Keratinocyte (primary cell): ENCODE data around the gene STAG1. TPM values are rescaled to one million over a fixed set of nuclear protein-coding genes. Genes with fewer than 3 reads are reported as not detected.
"Not testable (repeated sequence)": the region's sequence is repeated elsewhere in the genome, so short reads cannot be mapped to it uniquely, and the experiment has no call there.

Experiments
- DNase-seq: peaks from one replicate; pipeline ENCODE4 v3.0.0-alpha.2; 2011; ENCODE audit warnings: low read depth, missing footprints, low spot score
- FAIRE-seq: peaks from 2 replicates; lab custom pipeline; 2011; peaks lifted over from hg19 to GRCh38; lab: Jason Lieb, UNC
- H2AFZ ChIP-seq: 2 replicates; pipeline ENCODE4 v1.6.0; 2012; ENCODE audit warnings: low read length, control low read depth, inconsistent platforms; ENCODE audit not compliant: control insufficient read depth
- H3K27ac ChIP-seq: 2 replicates; pipeline ENCODE4 v1.5.1; 2011; ENCODE audit warnings: low read length; ENCODE audit not compliant: control insufficient read depth, insufficient read depth
- H3K27me3 ChIP-seq: 3 replicates; pipeline ENCODE4 v1.6.0; 2011; ENCODE audit warnings: low read length; ENCODE audit not compliant: control insufficient read depth, insufficient read depth; ENCODE audit errors: extremely low read depth
- H3K36me3 ChIP-seq, 2 experiments: 2 replicates in 1 of 2; 3 replicates in 1 of 2; pipeline ENCODE4 v1.5.1; 2011; ENCODE audit warnings: low read length in 2 of 2, mild to moderate bottlenecking in 1 of 2; ENCODE audit not compliant: control insufficient read depth in 2 of 2, insufficient read depth in 2 of 2; ENCODE audit errors: extremely low read depth in 1 of 2
- H3K4me1 ChIP-seq: 3 replicates; pipeline ENCODE4 v1.5.1; 2011; ENCODE audit warnings: low read length; ENCODE audit not compliant: control insufficient read depth, insufficient read depth; ENCODE audit errors: extremely low read depth
- H3K4me2 ChIP-seq: 3 replicates; pipeline ENCODE4 v1.6.0; 2011; ENCODE audit warnings: low read depth, low read length; ENCODE audit not compliant: control insufficient read depth, insufficient read depth; ENCODE audit errors: extremely low read depth
- H3K4me3 ChIP-seq, 3 experiments: fragments of 200-600 bp in 1 of 3; sonication (generic) in 1 of 3; 2 replicates in 2 of 3; 3 replicates in 1 of 3; pipeline ENCODE4 v1.5.1; 2011 to 2016; ENCODE audit warnings: low read length in 3 of 3, mild to moderate bottlenecking in 3 of 3, control low read depth in 2 of 3, inconsistent platforms in 1 of 3, low read depth in 1 of 3, mixed read lengths in 1 of 3, mixed run types in 1 of 3, moderate library complexity in 1 of 3; ENCODE audit not compliant: control insufficient read depth in 2 of 3, insufficient read depth in 2 of 3; ENCODE audit errors: extremely low read depth in 1 of 3
- H3K79me2 ChIP-seq: 2 replicates; pipeline ENCODE4 v1.6.0; 2012; ENCODE audit warnings: low read length; ENCODE audit not compliant: control insufficient read depth, insufficient read depth
- H3K9ac ChIP-seq: 3 replicates; pipeline ENCODE4 v1.6.0; 2011; ENCODE audit warnings: low read length; ENCODE audit not compliant: control insufficient read depth, insufficient read depth; ENCODE audit errors: extremely low read depth
- H3K9me1 ChIP-seq: 3 replicates; pipeline ENCODE4 v1.6.0; 2011; ENCODE audit warnings: low read length; ENCODE audit not compliant: control insufficient read depth, insufficient read depth; ENCODE audit errors: extremely low read depth
- H3K9me3 ChIP-seq: 2 replicates; pipeline ENCODE4 v1.5.1; 2012; ENCODE audit warnings: low read depth, low read length; ENCODE audit not compliant: control insufficient read depth
- H4K20me1 ChIP-seq: 3 replicates; pipeline ENCODE4 v1.6.0; 2011; ENCODE audit warnings: low read length; ENCODE audit not compliant: control insufficient read depth, insufficient read depth; ENCODE audit errors: extremely low read depth
- CTCF ChIP-seq, 3 experiments: IDR thresholded peaks in 1 of 3; conservative IDR thresholded peaks in 1 of 3; optimal IDR thresholded peaks in 1 of 3; 2 replicates in 2 of 3; 3 replicates in 1 of 3; pipeline versions ENCODE3 to v1.5.1; 2011; ENCODE audit warnings: low read length in 3 of 3, mild to moderate bottlenecking in 3 of 3, moderate library complexity in 2 of 3, control low read depth in 1 of 3, inconsistent platforms in 1 of 3; ENCODE audit not compliant: insufficient read depth in 2 of 3; ENCODE audit errors: extremely low read depth in 1 of 3
- EZH2 ChIP-seq: IDR thresholded peaks from one replicate; pipeline ENCODE4 v1.6.1; 2012; ENCODE audit warnings: inconsistent platforms, mild to moderate bottlenecking, low read length, moderate library complexity
- dilution Hi-C: fragments of 300-500 bp; cut with MboI; formaldehyde crosslinking; loops from one replicate; pipeline ENCODE4 v1.7.0; 2020; ENCODE audit warnings: low sequenced_read_pairs; ENCODE audit not compliant: extremely low pct_ligation_motif_present
- polyA plus RNA-seq, 5 experiments: library from polyadenylated mRNA; depleted of rRNA in 3 of 5; stranded (reverse) in 3 of 5; stranded (forward) in 1 of 5; unstranded in 1 of 5; fragments of >200 nt; gene quantifications; 1 replicate in 1 of 5; 2 replicates in 3 of 5; 3 replicates in 1 of 5; pipeline versions ENCODE4 v1.2.1 to v1.2.3, GENCODE V29; 2011 to 2012; ENCODE audit warnings: missing spikeins in 2 of 5, low read depth in 1 of 5, low replicate concordance in 1 of 5

Gene STAG1
- polyA plus RNA-seq, 1 donor (not counting 4 experiments of a cell fraction or from before 2014, with no cell fraction given): 11.8 TPM

- H2AFZ ChIP-seq: no peak overlapping the region
- dilution Hi-C loops: no loop called here
- no peaks in the 10 kb centered on the region for H3K9me3 ChIP-seq
- H3K27me3 ChIP-seq: no peaks in the 10 kb centered on the region
- H3K9me1 ChIP-seq: no peaks in the 10 kb centered on the region
- peaks cover 73% of the 10 kb centered on the region for H3K79me2 ChIP-seq
- H3K4me2 ChIP-seq: peak overlapping the region; percentile 78
- no peak for FAIRE-seq
- H3K9ac ChIP-seq: peak overlapping the region; percentile 38
- peak overlapping the region; percentile 27 for H3K27ac ChIP-seq
- H3K4me1 ChIP-seq: peaks cover 19% of the 10 kb centered on the region
- H3K4me3 ChIP-seq: peak overlapping the region in 2 of 3 experiments; percentile 50 to 53
- TF ChIP-seq CTCF (optimal IDR thresholded peaks at IDR 0.05 in 1 of 3, IDR thresholded peaks at IDR 0.05 in 1 of 3, conservative IDR thresholded peaks at IDR 0.05 in 1 of 3; ENCODE audit: extremely low read depth in 1 of 3, insufficient read depth in 2 of 3, low read length in 3 of 3): no peak
- TF ChIP-seq EZH2: no peak
- no peak for DNase-seq
- no peaks in the 10 kb centered on the region for H3K36me3 ChIP-seq
- no peaks in the 10 kb centered on the region for H4K20me1 ChIP-seq
Observed at GRCh38 chr3:136728473-136728872, 23.7 kb downstream of the STAG1 start.

GRCh38 chr3:136725468-136725867, 26.7 kb downstream of the STAG1 start:
- no peaks in the 10 kb centered on the region for H4K20me1 ChIP-seq

GRCh38 chr3:136722916-136723315, 29.3 kb downstream of the STAG1 start:
- dilution Hi-C loops, H3K9me3 ChIP-seq, FAIRE-seq, DNase-seq, H3K27ac ChIP-seq, H4K20me1 ChIP-seq, H3K9ac ChIP-seq, H3K27me3 ChIP-seq, H3K4me3 ChIP-seq, H3K36me3 ChIP-seq, H3K9me1 ChIP-seq, H3K4me2 ChIP-seq, H3K4me1 ChIP-seq, H2AFZ ChIP-seq: not testable (repeated sequence)
- H3K79me2 ChIP-seq: peaks cover 54% of the 10 kb centered on the region

More at GRCh38 chr3:136725468-136725867, 26.7 kb downstream of the STAG1 start:
- Histone ChIP-seq H3K9me3 (no peaks in the 10 kb centered on the region), H3K79me2 (peaks cover 58% of the 10 kb centered on the region), H3K9ac (no peak overlapping the region), H3K4me3 (no peak overlapping the region), H3K27ac (no peak overlapping the region), H3K9me1 (no peaks in the 10 kb centered on the region), H3K4me2 (no peak overlapping the region), H3K27me3 (no peaks in the 10 kb centered on the region), H2AFZ (no peak overlapping the region), H3K36me3 (no peaks in the 10 kb centered on the region), H3K4me1 (peaks cover 3% of the 10 kb centered on the region)
- TF ChIP-seq EZH2 (no peak), CTCF (optimal IDR thresholded peaks at IDR 0.05 in 1 of 3, IDR thresholded peaks at IDR 0.05 in 1 of 3, conservative IDR thresholded peaks at IDR 0.05 in 1 of 3; ENCODE audit: extremely low read depth in 1 of 3, insufficient read depth in 2 of 3, low read length in 3 of 3) (no peak)
- dilution Hi-C loops: no loop called here
- FAIRE-seq: no peak
- DNase-seq: no peak

DNA sequence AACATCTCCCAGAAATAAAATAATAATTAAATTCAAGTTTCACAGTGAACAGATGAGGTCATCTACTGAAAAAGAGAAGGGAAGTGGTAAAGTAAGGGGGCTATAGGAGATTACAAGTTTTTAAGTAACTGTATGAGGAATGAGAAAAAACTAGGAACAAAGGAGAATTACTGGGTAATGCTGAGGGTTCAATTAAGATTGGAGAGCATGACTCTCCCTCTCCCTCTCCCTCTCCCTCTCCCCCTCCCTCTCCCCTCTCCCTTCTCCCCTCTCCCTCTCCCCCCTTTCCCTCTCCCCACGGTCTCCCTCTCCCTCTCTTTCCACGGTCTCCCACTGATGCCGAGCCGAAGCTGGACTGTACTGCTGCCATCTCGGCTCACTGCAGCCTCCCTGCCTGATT, 29.8 kb downstream of the STAG1 start:
- H3K4me3 ChIP-seq, H3K9me1 ChIP-seq, dilution Hi-C loops, H3K9ac ChIP-seq, H4K20me1 ChIP-seq, H3K9me3 ChIP-seq, H3K27ac ChIP-seq, H3K4me2 ChIP-seq, H3K36me3 ChIP-seq, H3K27me3 ChIP-seq, H3K4me1 ChIP-seq, FAIRE-seq, H2AFZ ChIP-seq, DNase-seq: not testable (repeated sequence)
- H3K79me2 ChIP-seq: peaks cover 54% of the 10 kb centered on the region
